ENCODE results near the gene SHANK3. TPM values are rescaled to one million over a fixed set of nuclear protein-coding genes. Genes with fewer than 3 reads are reported as not detected.
"Not testable (repeated sequence)": the region's sequence is repeated elsewhere in the genome, so short reads cannot be mapped to it uniquely, and the experiment has no call there.

SHANK3 gene
- total and polyA plus RNA-seq, 2 experiments from 2014 or later = 0.52 to 4.9 TPM

- ATAC-seq (no peak), DNase-seq (ENCODE audit: low spot score) (no peak)
- H3K9me2 ChIP-seq (ENCODE audit: insufficient read depth) = no peaks in the 10 kb centered on the region; the same call in 1 of the 2 replicates
- Mint-ChIP-seq H3K9me3 (peaks cover 63% of the 10 kb centered on the region), H3K36me3 (ENCODE audit: low read depth) (peaks cover 10% of the 10 kb centered on the region; the same call in 2 of the 3 replicates), H3K4me3 (no peak overlapping the region), H3K4me1 (no peaks in the 10 kb centered on the region), H3K27me3 (ENCODE audit: insufficient read depth, low read depth, poor library complexity) (peaks cover 20% of the 10 kb centered on the region), H3K27ac (no peak overlapping the region)
- no peaks in the 10 kb centered on the region for H3K79me2 ChIP-seq (replicated peaks; ENCODE audit: insufficient read depth)
- H3K4me2 ChIP-seq = no peak overlapping the region
- H3K4me3 ChIP-seq = no peak overlapping the region
- H3K27me3 ChIP-seq (ENCODE audit: insufficient read depth) = 0 out of 2 replicates have a peak, but pooled peaks cover 9% of the 10 kb centered on the region
- H2AFZ ChIP-seq = no peak overlapping the region
- TF ChIP-seq EZH2 (IDR thresholded peaks at IDR 0.05; ENCODE audit: low read depth, unreplicated experiment) (no peak), EZH2phosphoT487 (IDR thresholded peaks at IDR 0.05; ENCODE audit: unreplicated experiment) (no peak), REST (IDR thresholded peaks at IDR 0.05; ENCODE audit: unreplicated experiment) (no peak), ZNF114 (CRISPR knock-in tag; IDR thresholded peaks at IDR 0.05) (no peak), NANOG (IDR thresholded peaks at IDR 0.05; ENCODE audit: borderline replicate concordance) (no peak), CTCF (conservative IDR thresholded peaks at IDR 0.05; ENCODE audit: low read depth in 2 of 2) (no peak), ZNF462 (CRISPR knock-in tag; IDR thresholded peaks at IDR 0.05) (no peak), POLR2AphosphoS5 (IDR thresholded peaks at IDR 0.05; ENCODE audit: low read depth) (no peak)
- no peaks in the 10 kb centered on the region for H3F3A ChIP-seq (replicated peaks; ENCODE audit: low read depth)
- H3K27ac ChIP-seq (ENCODE audit: low read depth) = no peak overlapping the region
- H4K20me1 ChIP-seq (replicated peaks; ENCODE audit: insufficient read depth) = no peaks in the 10 kb centered on the region
- no peaks in the 10 kb centered on the region for H3K4me1 ChIP-seq (ENCODE audit: insufficient read depth)
- no peaks in the 10 kb centered on the region for H3K36me3 ChIP-seq (ENCODE audit: insufficient read depth)
Measured at GRCh38 chr22:50653256-50653655, 19.4 kb upstream of the SHANK3 start.

DNA sequence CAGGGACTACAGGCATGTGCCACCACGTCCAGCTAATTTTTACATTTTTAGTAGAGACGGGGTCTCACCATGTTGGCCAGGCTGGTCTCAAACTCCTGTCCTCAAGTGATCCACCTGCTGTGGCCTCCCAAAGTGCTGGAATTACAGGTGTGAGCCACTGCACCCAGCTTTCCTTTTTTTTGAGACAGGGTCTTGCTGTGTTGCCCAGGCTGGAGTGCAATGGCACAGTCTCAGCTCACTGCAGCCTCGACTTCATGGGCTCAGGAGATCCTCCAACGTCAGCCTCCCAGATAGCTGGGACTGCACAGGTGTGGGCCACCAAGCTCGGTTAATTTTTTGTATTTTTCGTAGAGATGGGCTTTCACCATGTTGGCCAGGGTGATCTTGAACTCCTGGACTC, 18.0 kb upstream of the SHANK3 start:
- not testable (repeated sequence) for H3K4me2 ChIP-seq; H3K36me3 ChIP-seq (ENCODE audit: insufficient read depth); DNase-seq (ENCODE audit: low spot score); H3K4me1 ChIP-seq (ENCODE audit: insufficient read depth); H3K27ac Mint-ChIP-seq; H3K9me2 ChIP-seq (ENCODE audit: insufficient read depth); H3K27me3 ChIP-seq (ENCODE audit: insufficient read depth); H4K20me1 ChIP-seq (replicated peaks; ENCODE audit: insufficient read depth); H3K79me2 ChIP-seq (replicated peaks; ENCODE audit: insufficient read depth); H3K27ac ChIP-seq (ENCODE audit: low read depth); H3K4me1 Mint-ChIP-seq; H3K4me3 ChIP-seq; H3K36me3 Mint-ChIP-seq (ENCODE audit: low read depth); H3K4me3 Mint-ChIP-seq; ATAC-seq; H3F3A ChIP-seq (replicated peaks; ENCODE audit: low read depth); H2AFZ ChIP-seq
- peaks cover 53% of the 10 kb centered on the region for H3K9me3 Mint-ChIP-seq
- peaks cover 18% of the 10 kb centered on the region for H3K27me3 Mint-ChIP-seq (ENCODE audit: insufficient read depth, low read depth, poor library complexity)
